ENCODE results near the gene GFPT2.
A peak's percentile ranks its signal among the peaks of the same experiment; 100 is the strongest.

GFPT2 gene

DNA sequence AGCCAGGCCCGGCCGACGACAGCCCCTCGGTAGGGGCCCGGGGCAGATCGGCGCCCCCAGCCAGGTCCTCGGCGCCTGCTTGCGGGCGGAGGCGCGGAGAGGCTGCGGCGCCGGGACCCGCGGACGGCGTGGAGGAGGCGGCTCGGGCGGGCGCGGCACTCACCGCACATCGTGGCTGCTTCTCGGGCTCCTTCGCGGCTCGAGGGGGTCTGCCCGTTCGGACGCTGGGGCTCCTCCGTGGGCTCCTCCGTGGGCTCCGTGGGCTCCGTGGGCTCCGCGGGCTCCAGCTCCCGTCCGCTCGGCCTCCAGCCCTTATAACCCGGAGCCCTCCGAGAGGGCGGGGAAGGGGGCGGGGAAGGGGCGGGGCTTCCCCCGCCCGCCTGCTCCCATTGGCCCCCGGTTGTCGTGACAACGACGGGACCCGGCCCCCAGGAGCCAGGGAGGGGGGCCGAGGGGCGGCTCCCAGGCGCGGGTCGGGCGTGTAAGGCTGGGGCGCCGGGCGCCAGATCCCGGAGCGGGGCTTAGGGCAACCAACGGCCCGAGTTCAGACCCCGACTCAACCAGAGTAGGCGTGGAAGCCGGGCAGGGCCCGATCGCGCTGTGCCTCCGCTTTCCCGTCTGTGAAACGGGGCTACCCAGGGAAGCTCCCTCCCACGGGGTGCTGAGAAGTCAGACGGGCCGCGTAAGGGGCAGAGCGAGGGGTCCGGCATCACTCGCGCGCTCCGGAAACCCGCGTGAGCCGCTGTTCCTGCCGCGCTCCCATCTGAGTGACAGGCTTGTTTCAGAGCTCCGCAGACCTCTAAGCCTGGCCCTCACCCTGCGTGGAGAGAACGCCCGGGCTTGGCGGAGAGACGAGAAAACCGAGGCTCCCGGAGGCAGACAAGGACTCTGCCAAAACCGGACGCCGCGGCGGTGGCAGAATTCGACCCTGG is at the start of gene GFPT2:
GFPT2 (minus strand) TSS at position 289 of the 932 bp plus-strand sequence; CDS start at position 170, 119 bp downstream.
- DNase-seq, result peak; percentile 35

DNA sequence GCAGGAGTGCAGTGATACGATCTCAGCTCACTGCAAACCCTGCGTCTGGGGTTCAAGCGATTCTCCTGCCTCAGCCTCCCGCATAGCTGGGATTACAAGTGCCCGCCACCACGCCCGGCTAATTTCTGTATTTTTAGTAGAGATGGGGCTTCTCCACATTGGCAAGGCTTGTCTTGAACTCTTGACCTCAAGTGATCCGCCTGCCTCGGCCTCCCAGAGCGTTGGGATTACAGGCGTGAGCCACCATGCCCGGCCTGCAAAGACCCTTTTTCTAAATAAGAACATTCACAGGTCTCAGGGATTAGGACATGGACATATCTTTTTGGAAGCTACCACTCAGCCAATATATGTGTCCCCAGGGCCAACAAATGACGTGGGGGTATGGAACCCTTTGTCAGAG is 49.6 kb upstream of the GFPT2 start:
- DNase-seq, result no peak

DNA sequence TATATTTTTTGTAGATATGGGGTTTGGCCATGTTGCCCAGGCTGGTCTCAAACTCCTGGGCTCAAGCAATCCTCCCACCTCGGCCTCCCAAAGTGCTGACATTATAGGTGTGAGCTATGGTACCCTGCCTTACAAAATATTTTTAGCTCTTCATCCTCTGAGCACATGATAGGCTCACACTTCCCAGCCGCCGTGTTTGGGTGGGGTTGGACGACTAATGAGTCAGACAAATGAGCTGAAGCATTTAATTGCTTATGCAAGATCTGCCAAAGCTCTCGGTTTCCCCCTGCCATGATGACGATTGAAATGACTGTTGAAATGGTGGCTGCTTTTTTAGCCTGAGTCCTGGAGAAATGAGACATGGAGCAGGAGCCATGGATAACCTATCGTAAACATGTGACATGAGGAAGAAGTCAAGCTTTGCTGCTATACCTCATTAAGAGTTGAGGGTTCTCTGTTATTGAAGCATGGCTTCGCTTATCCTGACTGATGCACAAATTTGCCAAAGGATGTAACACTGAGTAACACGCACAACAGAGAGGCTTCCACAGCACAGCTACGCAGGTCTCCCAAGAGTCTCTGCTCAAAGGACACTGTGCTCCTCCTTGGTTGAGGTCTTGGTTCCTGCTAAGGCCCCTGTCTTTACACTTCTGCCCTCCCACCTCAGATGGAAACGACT is 48.2 kb upstream of the GFPT2 start:
- no peak for DNase-seq

DNA sequence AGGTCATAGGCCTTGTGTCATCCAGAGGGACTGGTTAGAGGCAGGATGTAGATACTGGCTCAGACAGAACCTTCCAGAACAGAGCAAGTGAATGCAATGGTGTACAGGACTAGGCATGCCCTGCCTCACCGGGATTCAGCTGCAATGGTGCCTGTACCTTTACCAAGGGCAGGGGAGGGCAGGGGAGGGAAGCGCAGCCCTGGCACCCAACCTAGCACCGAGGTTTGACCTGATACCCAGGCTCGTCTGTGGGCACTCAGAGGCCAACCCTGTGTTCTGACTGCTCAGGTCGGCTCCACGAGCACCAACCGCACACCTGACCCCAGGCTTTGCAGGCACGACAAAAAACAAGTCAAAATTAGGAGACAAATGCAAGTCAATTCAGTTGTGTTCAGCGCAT is 47.3 kb upstream of the GFPT2 start:
- DNase-seq, result no peak

DNA sequence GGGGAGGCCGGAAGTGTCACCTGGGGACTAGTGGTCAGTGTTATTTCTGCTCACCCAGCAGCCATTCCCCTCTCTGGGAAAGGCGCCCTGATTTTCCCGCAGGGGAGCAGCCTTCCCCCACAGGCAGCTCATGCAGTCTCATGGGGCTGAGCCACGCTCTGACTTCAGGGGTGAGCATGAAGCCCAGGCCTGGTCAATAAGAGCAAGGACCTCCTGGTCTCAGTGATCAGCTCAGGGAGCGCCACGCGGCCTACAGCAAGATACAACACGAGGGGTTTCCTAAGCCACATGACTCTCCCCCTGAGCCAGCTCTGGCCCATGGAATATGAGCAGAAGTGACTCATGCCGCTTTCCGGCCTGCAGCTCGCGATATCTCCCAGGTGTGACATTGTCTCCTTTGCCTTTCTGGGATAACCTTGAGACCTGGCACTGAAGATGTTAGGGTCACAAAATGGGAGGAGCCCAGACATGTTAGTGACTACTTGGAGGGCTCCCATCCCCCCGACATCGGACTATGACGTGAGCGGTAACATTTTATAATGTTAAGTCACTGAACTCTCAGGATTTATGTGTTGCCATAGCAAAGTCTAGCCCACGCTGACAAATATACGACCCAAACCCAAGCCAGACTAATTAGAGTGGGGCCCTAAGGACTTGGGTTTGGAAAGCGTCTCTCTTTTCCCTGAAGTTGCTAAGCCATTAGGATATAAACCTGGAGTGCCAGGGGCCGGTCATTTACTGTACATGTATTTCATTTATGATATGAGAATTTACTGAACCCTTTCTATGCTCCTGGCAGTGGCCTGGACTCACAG is 46.5 kb upstream of the GFPT2 start:
- DNase-seq, result no peak

DNA sequence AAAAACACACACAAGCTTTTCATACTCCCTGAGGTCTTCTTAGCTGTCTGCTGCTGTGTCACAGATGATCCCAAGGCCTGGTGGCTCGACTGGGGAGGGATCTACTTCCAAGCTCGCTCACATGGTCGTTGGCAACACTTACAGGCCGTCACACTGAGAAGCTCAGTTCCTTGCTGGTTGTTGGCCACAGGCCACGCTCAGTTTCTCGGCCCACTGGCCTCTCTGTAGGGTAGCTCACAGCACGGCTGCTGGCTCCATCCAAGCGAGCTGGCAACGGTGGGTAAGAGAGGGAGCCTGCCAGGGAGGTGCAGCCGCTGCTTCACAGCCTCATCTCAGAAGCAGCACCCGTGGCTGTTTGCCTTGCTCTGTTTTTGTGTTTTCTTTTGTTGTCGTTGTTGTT is 43.8 kb upstream of the GFPT2 start:
- DNase-seq, result no peak

DNA sequence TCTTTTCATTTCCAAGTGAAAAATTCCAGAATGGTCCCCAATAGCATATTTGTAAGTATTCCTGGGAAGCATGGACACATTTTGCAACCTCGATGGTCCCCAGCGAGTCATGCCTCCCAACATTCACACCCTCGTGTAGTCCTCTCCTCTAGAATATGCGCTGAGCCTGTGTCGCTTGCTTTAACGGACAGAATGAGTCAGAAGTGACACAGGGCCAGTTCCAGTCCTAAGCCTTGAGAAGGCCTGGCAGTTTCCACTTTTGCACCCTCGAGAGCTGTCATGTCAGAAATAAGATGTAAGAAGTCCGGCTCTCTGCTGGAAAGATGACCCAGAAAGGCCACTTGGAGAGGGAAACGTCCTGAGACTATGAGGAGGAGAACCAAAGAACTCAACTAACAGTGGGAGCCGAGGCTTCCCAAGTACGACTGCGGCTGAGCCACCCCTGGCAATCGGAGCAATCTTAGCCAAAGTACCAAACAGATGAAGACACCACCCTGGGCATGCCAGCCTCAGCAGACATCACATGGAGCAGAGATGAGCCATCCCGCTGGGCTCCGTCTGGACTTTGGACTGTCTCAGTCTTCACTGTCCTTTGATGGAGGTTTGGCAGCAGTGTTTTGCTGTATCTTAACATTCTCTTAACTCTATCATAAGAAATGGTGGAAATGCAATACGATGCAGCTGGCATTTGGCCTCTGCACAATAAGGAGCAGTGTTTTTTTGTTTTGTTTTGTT is 42.6 kb upstream of the GFPT2 start:
- DNase-seq, result no peak

DNA sequence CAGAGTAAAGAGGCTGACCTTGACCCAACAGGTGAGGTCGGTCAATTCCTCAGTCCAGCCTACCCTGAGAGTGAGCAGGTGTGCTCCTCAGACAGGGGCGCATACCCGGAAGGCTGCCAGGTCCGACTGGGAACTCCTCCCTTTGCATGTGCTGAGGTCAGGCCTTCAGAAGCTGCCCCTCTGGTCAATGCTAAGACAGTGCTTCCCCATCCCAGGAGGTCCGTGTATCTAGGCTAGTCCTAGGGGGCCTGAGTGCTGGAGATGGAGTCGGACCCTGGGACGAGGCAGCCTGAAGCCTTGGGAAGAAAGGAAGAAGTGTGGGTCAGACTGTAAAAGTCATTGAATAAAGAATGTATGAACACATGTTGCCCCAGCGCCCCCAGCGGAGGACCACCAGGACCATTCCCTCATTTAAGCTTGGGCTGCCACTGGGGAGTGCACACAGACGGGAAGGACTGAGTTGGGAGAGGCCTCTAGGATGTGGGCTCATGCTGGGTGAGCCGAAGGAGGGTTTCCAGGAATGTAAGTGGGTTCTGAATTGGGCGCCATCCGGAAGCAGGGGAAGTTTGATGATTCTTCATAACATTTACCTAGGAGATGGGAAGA is 41.0 kb upstream of the GFPT2 start:
- no peak for DNase-seq

DNA sequence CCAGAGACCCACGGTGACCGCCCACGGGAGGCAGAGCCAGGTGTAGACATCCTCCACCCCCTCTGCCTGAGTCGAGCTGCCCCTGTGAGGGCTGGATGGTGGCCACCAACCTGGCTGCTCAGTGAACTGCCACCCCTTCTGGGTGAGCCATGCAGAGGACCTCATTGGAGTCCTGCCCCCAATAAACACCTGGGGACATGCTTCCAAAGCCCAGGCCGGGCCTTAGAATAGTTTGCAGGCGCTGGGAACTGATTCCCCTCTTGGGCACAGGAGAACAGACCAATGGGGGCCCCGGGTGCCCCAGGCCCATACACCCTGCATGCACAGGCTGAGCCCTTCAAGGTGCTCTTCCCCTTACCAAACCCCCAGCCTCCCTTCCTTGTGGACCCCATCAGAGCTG is 38.1 kb upstream of the GFPT2 start:
- no peak for DNase-seq

DNA sequence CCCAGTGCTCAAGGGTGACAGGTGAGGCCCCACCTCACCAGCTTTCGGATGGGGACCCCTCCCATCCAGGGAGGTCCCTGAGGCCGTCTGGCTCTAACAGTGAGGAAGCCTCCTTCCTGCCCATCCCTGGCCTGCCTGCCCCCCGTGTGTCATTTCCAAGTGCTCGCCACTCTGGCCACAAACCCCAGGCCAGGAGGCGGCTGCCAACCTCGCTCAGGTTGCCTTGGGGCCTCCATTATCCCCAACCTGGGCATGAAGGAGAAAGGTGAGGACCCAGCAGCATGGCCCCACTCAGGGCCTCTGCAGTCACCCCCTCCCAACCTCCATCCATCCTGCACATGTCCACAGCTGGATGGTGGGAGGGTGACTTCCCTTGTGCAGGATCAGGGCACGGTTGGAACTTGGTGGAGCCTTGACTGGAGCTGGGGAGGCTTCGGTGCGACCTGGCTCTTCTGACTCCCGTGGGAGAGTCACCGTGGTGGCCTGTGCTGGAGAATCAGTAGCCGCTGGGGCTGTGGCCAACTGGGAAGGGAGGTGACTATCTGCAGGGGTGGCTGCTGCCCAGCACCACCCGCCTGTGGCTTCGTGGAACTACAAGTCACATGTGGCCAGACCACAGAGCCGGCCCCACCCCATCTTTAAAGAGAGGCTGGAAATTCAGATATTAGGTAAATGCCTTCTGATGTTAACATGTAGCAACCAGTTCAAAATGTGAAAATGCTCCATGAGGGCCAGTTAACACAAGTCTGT is 37.5 kb upstream of the GFPT2 start:
- DNase-seq, result no peak

DNA sequence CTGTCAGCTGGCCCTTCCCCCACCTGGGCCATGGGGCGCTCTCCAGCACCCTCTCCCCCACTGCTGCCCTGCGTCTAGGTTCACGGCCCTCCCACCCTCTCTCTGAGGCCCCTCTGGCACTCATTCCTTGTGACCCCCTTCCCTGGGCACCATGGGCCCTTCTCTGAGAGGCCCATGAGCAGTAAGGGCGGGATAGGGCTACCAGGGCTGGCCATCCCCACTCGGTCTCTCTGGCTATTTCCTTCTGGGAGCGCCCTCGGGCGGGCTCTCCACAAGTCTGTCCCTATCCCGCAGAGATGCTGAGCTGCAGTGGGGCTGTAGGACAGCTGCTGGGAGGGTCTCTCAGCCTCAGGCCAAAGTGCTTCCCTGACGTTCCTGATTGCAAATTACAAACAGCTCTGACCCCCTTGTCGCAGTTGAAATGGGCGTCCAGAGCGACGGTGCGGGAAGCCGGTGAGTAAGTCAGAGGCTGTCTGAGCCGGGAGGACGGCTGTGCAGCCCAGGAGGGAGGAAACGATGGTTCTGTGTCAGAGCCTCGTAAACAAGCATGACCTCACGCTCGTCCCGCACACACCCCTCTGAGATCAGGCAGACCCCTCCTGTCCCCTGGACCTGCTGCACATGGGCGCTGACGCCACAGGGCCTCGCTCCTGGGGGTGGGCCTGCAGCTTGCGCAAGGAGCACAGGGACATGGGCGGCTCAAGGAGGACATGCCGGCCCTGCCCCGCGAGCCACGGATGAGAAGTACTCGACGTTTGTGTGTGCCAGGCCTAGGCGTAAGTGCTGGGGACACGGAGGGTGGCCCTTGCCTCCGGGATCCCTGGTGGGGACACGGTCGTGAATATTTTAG is 36.3 kb upstream of the GFPT2 start:
- no peak for DNase-seq

DNA sequence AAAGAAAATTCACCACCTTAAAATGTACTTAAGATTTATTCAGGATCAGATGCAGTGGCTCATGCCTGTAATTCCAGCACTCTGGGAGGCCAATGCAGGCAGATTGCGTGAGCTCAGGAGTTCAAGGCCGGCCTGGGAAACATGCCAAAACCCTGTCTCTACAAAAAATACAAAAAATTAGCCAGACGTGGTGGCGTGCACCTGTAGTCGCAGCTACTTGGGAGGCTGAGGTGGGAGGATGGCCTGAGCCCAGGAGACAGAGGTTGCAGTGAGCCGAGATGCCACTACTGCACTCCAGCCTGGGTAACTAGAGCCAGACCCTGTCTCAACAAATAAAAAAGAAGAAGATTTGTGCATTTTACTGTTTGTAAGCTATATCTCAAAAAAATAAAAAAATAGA is 34.7 kb upstream of the GFPT2 start:
- DNase-seq, result no peak

DNA sequence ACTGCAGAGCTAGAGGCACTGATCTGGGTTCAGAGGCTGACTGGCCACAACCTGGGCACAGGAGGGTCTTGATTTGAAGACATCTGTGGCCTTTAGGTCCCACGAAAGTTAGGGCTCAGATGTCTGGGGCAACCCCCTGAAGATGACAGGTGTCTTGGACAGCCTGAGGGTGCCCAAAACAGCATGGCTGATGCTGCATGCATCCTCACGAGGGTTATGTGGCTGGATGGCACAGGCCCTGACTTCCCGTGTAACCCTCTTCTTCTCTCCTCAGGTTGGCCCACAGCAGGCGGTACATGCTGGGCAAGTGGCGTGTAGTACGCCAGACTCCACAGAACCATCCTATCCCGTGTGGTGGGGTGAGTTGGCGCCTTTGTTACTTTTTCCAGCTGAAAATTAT is 29.8 kb upstream of the GFPT2 start:
- no peak for DNase-seq

DNA sequence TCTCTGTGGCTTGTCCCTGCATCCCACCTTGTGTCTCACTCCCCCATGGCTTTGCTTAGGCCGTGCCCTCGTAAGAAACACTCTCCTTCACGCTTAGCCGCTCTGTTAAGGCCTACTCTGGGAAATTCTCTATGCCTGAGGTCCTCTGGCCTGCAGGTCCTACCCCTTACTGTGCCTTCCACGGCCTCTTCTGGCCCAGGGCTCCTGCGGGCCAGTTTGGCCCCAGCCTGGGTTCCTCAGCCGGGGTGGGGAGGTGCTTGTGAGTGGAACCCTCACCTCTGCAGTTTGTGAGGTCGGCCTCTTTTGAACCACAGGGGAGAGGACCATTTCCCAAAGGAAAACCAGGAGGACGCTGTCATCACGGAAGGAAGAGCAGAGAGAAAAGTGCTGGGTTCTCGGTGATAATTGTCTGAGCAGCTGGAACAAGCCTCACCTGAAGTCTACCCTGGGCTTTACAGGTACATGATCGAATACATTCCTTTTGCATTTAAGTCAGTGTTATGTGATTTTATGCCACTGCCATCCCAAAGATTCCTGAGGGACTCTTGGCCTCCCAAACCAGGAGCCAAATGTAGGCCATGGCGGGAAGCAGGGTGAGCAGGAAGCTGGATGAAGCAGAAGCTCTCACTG is 28.8 kb upstream of the GFPT2 start:
- no peak for DNase-seq

DNA sequence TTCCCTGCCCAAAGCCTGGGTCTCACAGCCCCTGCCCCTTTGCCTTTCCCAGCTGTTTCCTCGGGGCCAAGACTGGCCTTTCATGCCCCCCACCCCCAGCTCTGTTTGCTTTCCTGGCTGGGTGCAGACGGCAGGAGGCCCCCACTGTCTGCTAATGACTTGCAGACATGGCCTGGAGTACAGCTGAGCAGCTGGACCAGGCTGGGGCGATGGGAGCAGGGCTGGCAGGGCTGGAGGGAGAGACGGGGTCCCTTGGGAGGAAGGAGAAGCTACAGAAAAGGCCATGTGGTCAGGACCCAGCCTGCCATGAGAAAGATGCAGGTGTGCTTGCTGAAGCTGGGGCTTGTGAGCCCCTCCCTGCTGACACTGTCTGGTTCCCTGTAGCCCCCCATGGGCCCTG is 28.3 kb upstream of the GFPT2 start:
- DNase-seq, result no peak

DNA sequence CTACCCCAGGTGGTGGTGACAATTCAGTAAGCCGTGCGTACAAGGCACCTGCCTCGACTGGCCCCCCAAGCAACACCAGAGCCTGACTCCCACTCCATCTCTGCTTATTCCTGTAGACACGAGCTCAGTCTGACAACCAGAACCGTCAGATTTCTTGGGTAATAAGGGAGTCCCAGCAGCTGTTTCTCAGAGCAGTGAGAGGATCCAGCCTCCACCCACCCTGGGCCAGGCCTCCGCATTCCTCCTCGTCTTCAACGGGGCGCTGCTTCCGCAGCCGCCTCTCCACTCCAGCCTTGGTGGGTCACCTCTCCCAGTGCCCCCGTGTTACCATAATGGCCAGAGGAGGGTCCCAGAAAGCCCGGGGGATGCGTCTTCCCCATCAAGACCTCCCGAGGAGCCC is 27.7 kb upstream of the GFPT2 start:
- DNase-seq, result no peak

DNA sequence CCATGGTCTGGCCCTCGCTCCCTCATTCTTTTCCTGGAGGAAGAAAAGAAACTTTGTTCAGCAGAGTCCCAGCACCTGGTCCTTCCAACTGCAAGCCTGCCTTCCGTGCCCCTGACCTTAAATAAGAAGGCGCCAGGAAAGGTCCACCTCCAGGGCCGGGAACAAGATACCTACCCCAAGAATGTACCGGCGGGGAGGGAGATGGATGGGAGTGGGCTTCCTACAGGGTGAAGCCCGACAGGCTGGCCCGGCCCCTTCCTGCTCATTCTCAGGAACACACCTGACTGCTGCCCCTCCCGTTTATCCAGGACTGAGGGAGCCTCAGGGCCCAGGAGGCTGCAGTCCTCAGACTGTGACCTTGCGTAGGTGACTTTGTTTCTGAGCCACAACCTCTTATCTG is 27.3 kb upstream of the GFPT2 start:
- no peak for DNase-seq

DNA sequence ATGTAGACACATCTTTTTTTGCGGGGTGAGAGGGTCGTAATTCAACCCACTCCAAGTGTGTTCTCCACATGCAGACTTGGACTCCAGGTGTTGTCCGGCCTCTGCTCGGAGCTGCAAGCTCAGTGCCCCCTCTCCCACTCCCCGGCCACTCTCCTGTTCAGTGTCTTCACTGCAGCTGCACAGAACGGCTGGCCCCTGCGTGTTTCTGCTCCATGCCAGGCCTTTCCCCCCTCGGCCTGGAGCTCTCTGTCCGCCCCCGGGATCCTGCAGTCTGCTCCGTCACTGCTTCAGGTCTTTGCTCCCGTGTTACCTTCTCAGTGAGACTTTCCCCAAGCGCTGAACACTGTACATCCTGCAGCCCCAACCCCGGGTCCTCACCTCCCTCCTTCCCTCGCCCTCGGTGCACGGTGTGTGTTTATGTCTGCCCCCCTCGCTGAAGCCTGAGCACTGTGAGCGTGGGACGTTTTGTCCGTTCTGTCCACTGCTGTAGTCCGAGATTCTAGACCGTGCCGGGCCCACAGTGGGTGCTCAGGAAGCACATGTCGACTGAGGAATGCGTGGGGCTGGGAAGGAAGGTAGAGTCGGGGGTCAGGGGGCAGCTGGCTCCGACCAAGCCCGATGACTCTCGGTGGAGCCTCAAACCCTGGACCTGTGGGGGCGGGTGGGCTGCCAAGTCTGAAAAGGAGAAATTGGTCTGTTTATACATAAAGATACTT is 26.4 kb upstream of the GFPT2 start:
- no peak for DNase-seq
